GM19397 (cell line): ENCODE measurements around the gene NXPH4.

Experiments used
- ATAC-seq: cut with Tn5 transposase; IDR thresholded peaks from one replicate; pipeline ENCODE4 v1.9.1; 2021; ENCODE audit warnings: mild to moderate bottlenecking, moderate library complexity; ENCODE audit not compliant: unreplicated experiment

Gene NXPH4

DNA sequence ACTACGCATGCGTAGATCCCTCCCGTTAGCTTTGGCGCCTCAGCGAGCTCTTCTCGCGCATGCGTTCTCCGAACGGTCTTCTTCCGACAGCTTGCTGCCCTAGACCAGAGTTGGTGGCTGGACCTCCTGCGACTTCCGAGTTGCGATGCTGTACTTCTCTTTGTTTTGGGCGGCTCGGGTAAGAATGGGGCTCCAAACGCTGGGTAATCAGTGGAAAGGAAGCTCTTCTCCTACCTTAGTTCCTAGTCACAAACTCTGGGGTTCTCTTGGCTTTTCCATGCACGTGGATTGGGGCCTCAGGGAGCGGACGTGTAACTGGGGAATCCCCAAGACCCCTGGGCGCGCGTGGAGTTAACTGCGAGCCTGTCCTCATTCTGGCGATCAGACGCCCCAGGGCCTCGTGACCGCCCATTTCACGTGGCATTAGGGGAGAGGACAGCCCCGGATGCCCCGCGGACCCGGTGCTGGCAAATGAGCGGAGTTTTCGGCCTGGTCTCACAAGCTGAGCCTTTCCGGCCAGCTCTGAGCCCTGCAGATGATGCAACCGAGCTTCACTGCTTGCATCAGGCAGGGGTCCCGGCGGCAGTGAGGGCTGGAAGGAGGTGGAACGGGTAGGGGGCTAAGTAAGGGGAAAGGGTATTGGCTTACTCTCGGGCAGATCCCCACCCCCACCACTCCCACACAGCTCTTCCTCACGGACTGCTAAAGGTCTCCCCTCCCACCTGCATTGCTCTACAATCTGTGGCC lies 13.2 kb downstream of the NXPH4 start, which contains the start of gene SHMT2:
TSS of gene SHMT2 (plus strand) at position 78 of the 747 bp plus-strand sequence. CDS start at position 146, 68 bp downstream.
- peak; percentile 68 for ATAC-seq

- no peak for ATAC-seq
These were observed 14.0 kb downstream of the NXPH4 start for GRCh38 chr12:57230381-57231155.

GRCh38 chr12:57231276-57232021 lies 14.9 kb downstream of the NXPH4 start:
- ATAC-seq = no peak

DNA sequence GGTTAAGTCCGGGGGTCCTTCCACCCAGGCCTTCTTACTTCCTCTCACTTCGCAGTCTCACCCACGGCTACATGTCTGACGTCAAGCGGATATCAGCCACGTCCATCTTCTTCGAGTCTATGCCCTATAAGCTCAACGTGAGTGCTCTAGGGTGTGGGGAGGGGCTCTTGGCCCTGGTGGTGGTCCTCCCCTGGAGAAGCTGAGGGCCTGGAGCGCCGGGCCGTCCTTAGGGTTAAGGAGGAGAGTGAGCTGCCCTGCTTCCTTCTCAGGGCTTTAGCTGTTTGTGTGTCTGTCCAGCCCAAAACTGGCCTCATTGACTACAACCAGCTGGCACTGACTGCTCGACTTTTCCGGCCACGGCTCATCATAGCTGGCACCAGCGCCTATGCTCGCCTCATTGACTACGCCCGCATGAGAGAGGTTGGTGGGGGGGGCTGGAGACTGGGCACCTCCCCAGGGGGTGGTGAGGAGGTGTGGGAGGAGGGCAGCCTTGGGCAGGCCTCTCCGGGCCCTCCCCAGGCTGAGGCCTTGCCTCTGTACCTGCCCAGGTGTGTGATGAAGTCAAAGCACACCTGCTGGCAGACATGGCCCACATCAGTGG lies 15.7 kb downstream of the NXPH4 start:
- ATAC-seq = no peak

DNA sequence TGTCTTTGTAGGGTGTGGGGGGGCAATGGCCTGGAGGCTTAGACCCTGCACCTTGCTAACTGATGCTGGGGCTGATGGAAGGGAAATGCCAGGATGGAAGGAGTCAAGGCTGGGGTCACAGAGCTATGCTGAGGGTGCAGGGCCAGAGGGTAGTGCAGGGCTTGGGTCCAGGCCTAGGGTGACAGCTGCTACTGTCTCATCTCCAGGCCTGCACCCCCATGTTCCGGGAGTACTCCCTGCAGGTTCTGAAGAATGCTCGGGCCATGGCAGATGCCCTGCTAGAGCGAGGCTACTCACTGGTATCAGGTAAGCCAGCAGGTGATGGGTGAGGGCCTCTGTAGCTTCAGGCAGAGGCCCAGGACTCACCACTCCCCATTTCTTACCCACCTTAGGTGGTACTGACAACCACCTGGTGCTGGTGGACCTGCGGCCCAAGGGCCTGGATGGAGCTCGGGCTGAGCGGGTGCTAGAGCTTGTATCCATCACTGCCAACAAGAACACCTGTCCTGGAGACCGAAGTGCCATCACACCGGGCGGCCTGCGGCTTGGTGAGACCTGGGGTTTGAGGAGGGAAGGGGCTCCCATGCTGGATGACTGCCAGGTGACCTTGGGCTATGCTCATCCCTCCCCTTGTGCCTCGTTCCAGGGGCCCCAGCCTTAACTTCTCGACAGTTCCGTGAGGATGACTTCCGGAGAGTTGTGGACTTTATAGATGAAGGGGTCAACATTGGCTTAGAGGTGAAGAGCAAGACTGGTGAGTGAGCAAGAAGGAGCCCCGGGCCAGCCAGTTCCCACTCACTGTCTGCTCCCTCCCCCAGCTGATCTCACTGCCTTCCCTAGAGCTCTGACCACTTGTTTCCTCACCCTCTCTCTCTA lies 17.0 kb downstream of the NXPH4 start:
- ATAC-seq = no peak

DNA sequence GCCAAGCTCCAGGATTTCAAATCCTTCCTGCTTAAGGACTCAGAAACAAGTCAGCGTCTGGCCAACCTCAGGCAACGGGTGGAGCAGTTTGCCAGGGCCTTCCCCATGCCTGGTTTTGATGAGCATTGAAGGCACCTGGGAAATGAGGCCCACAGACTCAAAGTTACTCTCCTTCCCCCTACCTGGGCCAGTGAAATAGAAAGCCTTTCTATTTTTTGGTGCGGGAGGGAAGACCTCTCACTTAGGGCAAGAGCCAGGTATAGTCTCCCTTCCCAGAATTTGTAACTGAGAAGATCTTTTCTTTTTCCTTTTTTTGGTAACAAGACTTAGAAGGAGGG lies 17.6 kb downstream of the NXPH4 start:
- ATAC-seq = no peak

- no peak for ATAC-seq
These were observed 18.0 kb downstream of the NXPH4 start for GRCh38 chr12:57234571-57235016.

DNA sequence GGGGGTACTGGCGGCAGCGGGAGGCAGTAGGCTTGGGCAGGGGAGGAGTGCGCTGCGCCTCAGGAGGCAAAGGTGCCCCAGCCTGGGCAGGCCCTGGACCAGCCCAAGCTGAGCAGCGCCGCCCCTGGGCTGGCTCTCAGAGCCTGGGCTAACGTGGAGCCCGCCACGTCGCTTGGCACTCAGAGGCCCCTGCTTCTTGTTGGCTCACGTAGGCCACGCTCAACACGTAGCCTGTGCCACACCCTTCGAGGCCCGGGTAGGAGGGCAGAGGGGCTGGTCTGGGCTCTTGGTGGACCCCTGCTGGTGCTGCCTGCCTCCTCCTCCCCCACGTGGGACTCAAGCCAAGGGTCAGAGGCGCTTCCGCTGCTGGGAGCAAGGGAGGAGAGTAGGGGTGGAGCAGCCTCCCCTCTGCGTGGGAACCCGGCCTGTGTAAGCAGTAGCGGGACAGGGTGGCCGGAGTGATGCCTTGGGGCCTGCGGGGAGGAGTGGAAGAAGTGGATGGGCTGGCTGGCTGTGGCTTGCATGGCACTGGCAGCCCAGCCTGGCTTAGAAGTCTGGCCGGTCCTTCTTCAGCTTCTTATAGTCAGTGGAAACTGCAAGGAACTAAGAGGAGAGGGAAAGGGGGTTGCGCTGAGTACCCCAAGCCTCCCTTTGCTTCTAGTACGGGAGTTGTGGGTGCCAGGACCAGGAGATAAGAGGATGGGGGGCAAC lies 18.6 kb downstream of the NXPH4 start:
- no peak for ATAC-seq

- ATAC-seq = no peak
These were observed 19.1 kb downstream of the NXPH4 start for GRCh38 chr12:57235728-57236131.

DNA sequence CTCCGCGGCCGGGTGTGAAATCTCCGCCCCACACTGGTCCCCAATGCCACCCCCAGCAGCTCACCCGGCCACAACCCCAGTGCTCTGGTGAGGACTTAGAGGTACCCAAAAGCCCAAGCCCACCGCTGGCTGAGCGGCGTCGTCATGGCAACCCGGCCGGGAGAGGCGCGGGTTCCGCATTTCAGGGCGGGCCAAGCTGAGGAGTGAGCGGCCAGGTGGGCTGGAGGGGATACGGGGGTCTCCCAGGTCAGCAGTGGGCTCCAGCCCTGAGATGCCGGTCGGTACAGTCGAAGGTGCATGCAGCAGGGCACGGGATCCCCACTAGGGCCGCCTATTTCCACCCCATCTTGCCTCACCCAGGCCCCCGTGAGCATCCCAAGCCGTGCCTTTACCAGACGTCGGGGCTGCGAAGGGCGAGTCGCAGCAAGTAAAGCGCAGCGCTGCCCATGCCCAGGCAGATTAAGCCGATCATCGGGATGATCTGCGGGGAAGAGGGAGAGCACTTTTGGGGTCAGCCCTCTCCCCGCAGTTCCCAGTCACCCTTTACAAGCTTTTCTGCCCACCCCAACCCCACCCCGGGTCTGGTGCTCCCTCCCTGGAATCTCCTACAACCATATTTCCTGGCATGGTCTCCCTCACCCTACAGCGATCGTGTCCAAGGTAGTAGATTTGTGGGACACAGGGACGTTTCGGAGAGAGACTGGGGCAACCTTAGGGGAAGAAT lies 19.8 kb downstream of the NXPH4 start:
- ATAC-seq = no peak

- ATAC-seq = no peak
These were observed 20.5 kb downstream of the NXPH4 start for GRCh38 chr12:57236925-57237595.

DNA sequence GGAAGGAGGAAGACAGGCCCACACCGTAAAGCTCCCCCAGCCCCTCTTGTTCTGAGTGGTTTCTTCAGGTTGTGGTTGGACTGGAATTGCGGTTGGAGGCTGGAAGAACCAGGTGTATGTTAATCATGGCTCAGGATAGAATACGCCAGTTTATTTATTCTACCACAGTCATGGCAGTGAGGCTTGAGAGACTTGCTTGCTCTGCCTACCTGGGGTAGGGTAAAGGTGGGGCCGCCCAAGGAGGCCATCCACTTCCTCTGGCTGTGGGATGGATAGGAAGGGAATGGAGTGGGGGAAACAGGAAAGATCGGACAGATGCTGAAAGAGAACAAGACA lies 21.0 kb downstream of the NXPH4 start:
- ATAC-seq = no peak

GRCh38 chr12:57237932-57238853 lies 21.6 kb downstream of the NXPH4 start:
- ATAC-seq = no peak

GRCh38 chr12:57238854-57239554 lies 22.4 kb downstream of the NXPH4 start:
- peak; percentile 54 for ATAC-seq

DNA sequence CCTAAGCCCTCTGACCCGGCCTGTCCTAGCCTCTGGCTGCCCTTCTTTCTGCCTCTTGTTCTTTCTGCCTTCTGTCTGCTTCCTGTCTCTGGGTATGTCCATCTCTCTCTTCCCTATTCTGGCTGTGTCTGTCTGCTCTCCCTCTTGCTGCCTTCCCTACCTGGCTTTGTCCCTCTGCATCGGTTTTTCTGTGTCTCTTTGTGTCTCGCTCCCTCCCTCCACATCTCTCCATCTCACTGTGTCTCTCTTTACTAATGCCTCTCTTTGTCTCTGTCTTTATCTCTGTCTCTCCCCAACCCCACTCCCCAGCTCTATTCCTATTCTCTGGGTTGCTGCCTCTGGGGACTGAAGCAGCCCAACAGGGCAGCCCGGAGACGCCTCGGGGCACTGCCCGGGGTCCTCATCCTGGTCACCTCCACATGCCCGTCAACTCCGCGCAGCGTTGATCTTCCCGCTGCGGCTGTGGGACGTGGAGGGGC lies 23.0 kb downstream of the NXPH4 start:
- ATAC-seq = no peak

DNA sequence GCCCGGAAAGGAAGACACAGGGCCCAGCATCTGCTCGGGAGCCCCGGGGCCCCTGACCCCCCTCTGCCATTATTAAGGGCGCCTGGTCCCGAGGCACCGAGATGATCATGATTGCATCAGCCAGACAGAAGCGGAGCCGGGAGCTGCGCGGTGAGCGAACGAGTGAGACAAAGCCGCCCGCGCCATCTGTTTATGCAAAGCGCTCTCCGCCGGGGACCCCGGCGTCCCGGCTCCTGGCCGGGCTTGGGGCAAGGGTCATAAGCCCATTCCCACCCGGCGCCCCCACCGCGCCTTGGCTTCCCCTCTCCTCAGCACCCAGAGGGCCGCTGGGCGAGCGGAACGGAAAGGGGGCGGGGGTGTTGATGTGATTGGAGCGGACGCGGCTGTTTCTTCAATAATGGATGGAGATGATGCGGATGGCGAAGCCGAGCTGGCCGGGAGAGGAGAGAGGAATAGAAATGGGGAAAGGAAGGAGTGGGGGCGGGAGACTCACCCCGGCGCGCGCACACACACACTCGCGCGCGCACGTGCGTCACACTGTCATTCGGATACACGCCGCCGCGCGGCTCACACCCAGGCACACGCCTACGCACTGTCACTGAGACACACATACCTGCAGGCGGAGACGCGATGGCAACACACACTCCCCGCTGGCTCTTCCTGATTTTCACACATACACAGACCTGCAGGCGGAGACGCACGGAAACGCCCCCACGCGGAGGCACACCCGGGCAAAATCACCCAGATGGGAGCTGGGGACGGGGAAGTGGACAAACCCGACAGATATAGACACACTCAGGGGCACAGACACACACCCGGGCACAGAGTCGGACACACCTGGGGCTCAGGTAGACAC lies 23.7 kb downstream of the NXPH4 start:
- ATAC-seq = no peak
